ENCODE measurements around the gene FAM98B.
A peak's percentile ranks its signal among the peaks of the same experiment; 100 is the strongest.

Gene FAM98B

DNA sequence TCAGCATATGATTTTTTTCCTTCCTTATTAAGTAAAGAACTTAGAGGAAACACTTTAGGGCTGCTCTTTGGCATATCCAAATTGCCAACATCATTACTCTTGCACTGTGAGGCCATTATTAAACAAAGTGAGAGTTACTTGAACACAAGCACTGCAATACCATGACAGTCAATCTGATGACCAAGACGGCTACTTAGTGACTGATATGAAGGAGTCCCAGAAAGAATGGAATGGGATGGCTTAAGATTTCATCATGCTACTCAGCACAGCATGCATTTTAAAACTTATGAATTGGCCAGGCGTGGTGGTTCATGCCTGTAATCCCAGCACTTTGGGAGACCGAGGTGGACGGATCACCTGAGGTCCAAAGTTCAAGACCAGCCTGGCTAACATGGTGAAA lies 55.2 kb downstream of the FAM98B start:
- no peak for DNase-seq

GRCh38 chr15:38512901-38513300 lies 59.0 kb downstream of the FAM98B start:
- DNase-seq = no peak

GRCh38 chr15:38514601-38515000 lies 60.7 kb downstream of the FAM98B start:
- no peak for DNase-seq

- DNase-seq = no peak
These were observed 62.7 kb downstream of the FAM98B start for GRCh38 chr15:38516626-38517025.

- no peak for DNase-seq
These were observed 63.5 kb downstream of the FAM98B start for GRCh38 chr15:38517312-38517975.

DNA sequence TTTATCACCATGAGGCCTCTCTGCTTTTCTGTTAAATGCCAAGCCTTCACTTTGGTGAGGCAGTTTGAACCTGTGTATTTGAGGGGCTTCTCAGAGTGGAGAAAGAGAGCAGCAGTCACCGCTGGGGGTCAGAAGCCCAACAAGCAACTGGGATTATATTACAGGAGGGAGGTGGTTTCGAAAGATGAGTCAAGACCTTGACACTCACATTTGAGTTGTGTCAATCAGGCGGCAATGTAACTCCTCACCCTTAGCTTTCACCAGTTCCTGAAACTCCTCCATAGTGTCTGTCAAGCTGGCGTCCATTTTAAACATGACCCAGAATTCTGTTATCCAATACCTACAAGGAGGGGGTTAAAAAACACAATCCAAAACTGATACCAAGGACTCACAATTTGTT lies 64.2 kb downstream of the FAM98B start:
- DNase-seq = no peak

DNA sequence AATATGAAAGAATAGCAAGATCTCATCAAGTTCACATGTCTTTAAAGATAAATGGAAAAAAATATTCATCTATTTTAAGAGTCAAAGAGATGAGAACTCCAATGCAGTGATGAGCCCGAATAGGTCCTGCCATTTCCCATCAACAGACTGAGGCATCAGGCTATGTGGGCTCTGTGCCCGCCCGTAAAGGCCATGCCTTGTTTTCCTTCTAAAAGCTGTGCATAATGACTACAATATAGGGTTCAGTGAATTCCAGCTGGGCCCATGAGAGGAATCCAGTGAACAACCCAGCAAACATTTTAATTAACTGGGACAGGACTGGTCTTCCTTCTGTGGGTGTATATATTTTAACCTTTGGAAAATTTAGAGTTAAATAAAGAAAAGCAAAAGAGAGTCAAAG lies 66.1 kb downstream of the FAM98B start:
- no peak for DNase-seq

DNA sequence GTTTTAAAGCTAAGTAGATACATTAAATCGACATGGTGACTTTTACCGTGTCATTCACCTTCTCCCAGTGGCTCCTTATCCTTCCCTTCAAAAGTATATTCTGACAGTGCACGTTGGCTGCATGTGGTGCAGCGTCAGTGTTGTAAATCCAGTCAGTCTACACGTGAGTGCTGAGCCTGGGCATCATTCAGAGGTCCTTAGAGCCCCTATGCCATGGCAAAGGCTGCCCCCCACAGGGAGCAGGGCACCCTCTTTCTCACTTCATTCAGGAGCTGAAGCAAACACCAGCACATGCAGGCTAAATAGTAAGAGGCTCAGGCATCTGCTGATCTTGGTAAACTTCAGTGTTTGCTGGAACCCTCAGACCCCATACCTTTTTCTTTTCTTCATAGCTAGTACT lies 67.4 kb downstream of the FAM98B start:
- no peak for DNase-seq

- no peak for DNase-seq
These were observed 69.0 kb downstream of the FAM98B start for GRCh38 chr15:38522922-38523321.

DNA sequence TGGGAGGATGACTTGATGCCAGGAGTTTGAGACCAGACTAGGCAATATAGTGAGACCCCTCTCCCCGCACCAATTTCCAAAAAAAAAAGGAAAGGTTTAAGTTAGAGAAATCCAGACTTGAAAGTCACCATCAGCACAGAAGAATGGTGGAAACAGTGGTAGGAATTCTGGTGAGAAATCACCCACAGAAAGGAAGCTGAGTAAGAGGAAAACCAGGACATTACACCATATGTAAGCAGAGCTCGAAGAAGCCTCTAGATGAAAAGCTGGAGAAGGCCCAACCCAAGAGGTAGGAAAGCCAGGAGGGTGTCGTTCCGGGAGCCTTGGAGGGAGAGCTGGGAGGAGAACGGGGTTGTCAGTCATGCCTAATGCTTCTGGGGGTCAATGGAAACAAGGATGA lies 70.2 kb downstream of the FAM98B start:
- no peak for DNase-seq

GRCh38 chr15:38525489-38525888 lies 71.6 kb downstream of the FAM98B start:
- DNase-seq = no peak

DNA sequence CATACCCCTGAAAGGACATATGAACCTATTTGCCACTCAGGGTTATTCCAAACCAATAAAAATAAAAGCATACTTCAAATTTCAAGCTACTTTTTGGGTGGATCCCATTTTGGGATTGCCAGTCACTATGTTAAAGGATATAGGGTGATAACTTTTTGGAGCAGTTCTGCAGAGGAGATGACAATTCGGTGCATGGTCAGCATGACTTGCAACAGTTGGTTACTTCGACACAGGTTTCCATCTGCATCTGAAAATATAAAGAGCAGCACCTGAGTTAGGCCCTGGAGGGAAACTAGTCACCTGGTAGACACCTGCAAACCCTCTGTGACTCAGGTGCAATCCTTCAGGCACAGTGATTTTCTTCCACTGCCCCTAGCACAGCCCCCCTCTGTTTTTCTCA lies 72.2 kb downstream of the FAM98B start:
- no peak for DNase-seq

GRCh38 chr15:38528294-38528693 lies 74.4 kb downstream of the FAM98B start:
- DNase-seq = no peak

DNA sequence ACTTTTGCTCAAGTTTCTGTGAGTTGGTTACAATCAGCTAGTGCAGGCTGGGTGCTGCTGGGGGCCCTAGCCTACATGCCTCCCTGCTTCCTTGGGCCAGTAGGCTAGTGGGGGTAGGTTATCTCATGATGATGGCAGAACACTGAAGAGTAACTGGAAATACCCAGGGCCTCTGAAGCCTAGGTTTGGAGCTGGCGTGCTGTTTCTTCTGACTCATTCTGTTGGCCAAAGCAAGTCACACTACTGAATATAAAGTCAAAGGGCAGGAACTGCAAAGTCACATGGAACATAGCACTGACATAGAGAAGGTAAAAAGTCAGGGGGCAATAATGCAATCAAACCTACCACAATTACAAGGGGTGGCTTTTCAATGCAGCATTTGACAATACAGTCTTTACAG lies 76.2 kb downstream of the FAM98B start:
- DNase-seq = peak; percentile 31 to 49

- no peak for DNase-seq
These were observed 77.6 kb downstream of the FAM98B start for GRCh38 chr15:38531509-38531908.

- no peak for DNase-seq
These were observed 78.8 kb downstream of the FAM98B start for GRCh38 chr15:38532728-38533127.

GRCh38 chr15:38533416-38533915 lies 79.5 kb downstream of the FAM98B start:
- DNase-seq = no peak

DNA sequence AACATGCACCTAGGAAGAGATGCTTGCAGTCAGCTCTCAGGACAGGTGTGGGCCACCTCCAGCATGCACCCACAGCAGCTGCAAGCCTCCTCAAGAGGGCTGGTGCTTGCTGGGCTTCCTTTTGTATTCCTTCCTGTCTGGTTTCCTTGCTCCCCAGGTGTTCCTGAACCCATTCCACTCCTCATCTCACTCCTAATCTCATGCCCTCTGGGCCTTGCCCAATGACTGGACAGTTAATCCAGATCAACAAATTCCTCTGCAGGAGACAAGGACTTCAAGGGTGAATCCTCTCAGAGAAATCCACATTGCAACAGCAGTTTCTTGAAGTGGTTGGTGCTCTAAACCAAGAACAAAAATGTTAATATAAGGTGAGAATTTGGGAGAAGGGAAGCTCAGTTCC lies 80.0 kb downstream of the FAM98B start:
- no peak for DNase-seq

- no peak for DNase-seq
These were observed 80.8 kb downstream of the FAM98B start for GRCh38 chr15:38534691-38535090.

DNA sequence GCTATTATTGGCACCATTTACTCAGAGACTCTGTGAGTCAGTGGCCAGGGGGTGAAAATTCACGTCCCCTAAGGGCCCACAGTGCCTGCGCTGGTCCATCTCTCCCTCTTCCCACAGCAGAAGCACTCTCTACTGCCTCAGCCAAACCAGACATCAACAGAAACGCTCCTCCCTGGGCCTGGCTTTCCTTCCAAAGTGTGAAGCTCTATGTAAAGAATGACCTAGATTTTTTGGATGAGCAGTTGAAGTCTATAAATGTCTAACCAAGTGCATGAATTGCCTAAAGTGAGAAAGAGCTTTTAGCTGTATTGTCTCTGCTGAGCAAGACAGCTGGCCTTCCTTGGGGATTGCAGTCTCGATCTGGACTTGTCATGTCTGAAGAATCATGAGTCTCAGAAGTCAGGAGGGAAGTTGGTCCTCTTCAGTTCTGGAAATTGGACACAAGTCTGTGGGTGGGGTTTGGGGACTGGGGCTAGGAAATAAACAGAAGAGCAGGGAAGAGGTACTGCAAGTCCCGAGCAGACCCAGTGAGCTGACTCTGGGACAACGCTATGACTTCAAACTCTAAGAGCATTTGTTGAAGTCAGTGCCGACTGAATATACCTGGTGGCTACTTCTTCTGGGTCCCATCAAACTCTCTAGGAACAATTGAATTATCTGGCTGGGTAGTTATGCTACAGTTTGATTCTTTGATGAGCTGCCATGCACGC lies 81.7 kb downstream of the FAM98B start:
- DNase-seq = no peak

DNA sequence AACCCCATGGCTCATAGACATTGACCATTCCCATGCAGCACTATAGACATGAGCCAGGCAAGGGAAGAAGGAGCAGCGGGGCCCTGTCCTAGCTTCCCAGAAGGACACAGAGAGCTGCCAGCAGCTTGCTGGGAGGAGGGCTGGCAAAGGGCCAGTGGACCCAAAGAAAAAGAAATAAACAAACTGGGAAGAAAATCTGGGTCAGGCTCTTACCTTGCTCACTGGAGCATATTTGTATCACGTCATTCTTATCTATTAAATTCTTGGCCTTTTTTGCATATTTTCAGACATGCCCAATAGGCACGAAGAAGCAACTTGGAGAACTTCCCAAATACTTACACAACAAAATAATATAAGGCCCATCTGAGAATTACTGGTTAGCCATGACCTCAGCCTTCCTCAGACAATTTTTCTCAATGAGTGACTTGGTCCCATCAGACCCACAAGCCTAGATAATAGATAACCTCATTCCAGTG lies 82.3 kb downstream of the FAM98B start:
- no peak for DNase-seq

Data from activated CD4-positive, alpha-beta T cell treated with anti-CD3 and anti-CD28 coated beads, Interleukin-2, amount 50 U/mL, for 48 hours (primary cell).